GM10248 (cell line): ENCODE data around the gene PLPPR5.

Experiments
- CTCF ChIA-PET: fragments of 300-600 bp; sonication (Branson Sonifier 250); formaldehyde crosslinking; extraction: SDS; loops from one replicate; lab custom pipeline; 2021; ENCODE audit warnings: antibody characterized with exemption; lab: Yijun Ruan, JAX
- POLR2A ChIA-PET: fragments of 350-650 bp; sonication (Branson Sonifier 250); formaldehyde crosslinking; extraction: SDS; loops from one replicate; lab custom pipeline; 2020; ENCODE audit warnings: antibody characterized with exemption; lab: Yijun Ruan, JAX
- DNase-seq: peaks from one replicate; pipeline ENCODE4 v3.0.0; 2012; ENCODE audit errors: extremely low spot score
- CTCF ChIP-seq: IDR thresholded peaks from 2 replicates; pipeline ENCODE4 v1.5.1; 2012; ENCODE audit warnings: mild to moderate bottlenecking, low read depth; ENCODE audit errors: extremely low read depth, missing control alignments, control extremely low read depth

PLPPR5 gene

GRCh38 chr1:98924977-98925376, 79.7 kb downstream of the PLPPR5 start:
- DNase-seq = no peak
- no peak for TF ChIP-seq CTCF
- ChIA-PET CTCF (no interaction called here), POLR2A (no interaction called here)

GRCh38 chr1:98923667-98924066, 81.0 kb downstream of the PLPPR5 start:
- CTCF ChIA-PET = interaction anchor here (0.9 kb wide), 1 partner anchor 8 kb away, joined by 3 read pairs; no protein-coding TSS in a partner anchor
- DNase-seq = no peak
- POLR2A ChIA-PET = no interaction called here
- no peak for TF ChIP-seq CTCF

- ChIA-PET POLR2A (no interaction called here), CTCF (no interaction called here)
- no peak for DNase-seq
- TF ChIP-seq CTCF = no peak
These were observed 82.8 kb downstream of the PLPPR5 start for GRCh38 chr1:98921817-98922216.

GRCh38 chr1:98920441-98921110, 84.1 kb downstream of the PLPPR5 start:
- no peak for TF ChIP-seq CTCF
- ChIA-PET POLR2A (no interaction called here), CTCF (no interaction called here)
- no peak for DNase-seq

- no peak for DNase-seq
- no peak for TF ChIP-seq CTCF
- ChIA-PET POLR2A (no interaction called here), CTCF (no interaction called here)
These were observed 85.0 kb downstream of the PLPPR5 start for GRCh38 chr1:98919652-98920051.

- POLR2A ChIA-PET = no interaction called here
These were observed 85.5 kb downstream of the PLPPR5 start for GRCh38 chr1:98919211-98919610.

More at GRCh38 chr1:98919211-98919610, 85.5 kb downstream of the PLPPR5 start:
- no peak for TF ChIP-seq CTCF
- DNase-seq = no peak
- CTCF ChIA-PET = no interaction called here
